Inflammatory macrophage treated with lipopolysaccharide for 1 hour (primary cell): ENCODE data around the gene CTSW.

Experiments
- DNase-seq, 2 donors: peaks; one replicate each; pipeline ENCODE4 v3.0.0-alpha.2; 2020 to 2022

CTSW gene

GRCh38 chr11:65931773-65932557 is 52.3 kb downstream of the CTSW start:
- DNase-seq, result no peak

GRCh38 chr11:65932558-65932919 is 52.9 kb downstream of the CTSW start:
- peak in 1 of 2 donors; percentile 41 for DNase-seq
